PC-9 (cell line): ENCODE results near the gene WNK1.

Experiments used
- CTCF ChIP-seq: fragments of 200-600 bp; sonication (generic); conservative IDR thresholded peaks from 2 replicates; pipeline ENCODE4 v1.6.1; 2017; ENCODE audit warnings: mixed run types, antibody characterized with exemption, mild to moderate bottlenecking, moderate library complexity
- EZH2 ChIP-seq: fragments of 200-600 bp; sonication (generic); IDR thresholded peaks from 2 replicates; pipeline ENCODE4 v1.8.0; 2017; ENCODE audit warnings: antibody characterized with exemption, low read depth

GRCh38 chr12:754851-755562 lies 2.6 kb downstream of the WNK1 start:
- TF ChIP-seq CTCF (peak; percentile 59), EZH2 (no peak)
